HG03103 (cell line): ENCODE results near the gene SND1.

Experiments
- ATAC-seq: cut with Tn5 transposase; IDR thresholded peaks from one replicate; pipeline ENCODE4 v1.9.1; 2021; ENCODE audit warnings: low read depth; ENCODE audit not compliant: unreplicated experiment

Gene SND1

GRCh38 chr7:127718340-127718679 is 66.3 kb downstream of the SND1 start:
- ATAC-seq, result no peak

DNA sequence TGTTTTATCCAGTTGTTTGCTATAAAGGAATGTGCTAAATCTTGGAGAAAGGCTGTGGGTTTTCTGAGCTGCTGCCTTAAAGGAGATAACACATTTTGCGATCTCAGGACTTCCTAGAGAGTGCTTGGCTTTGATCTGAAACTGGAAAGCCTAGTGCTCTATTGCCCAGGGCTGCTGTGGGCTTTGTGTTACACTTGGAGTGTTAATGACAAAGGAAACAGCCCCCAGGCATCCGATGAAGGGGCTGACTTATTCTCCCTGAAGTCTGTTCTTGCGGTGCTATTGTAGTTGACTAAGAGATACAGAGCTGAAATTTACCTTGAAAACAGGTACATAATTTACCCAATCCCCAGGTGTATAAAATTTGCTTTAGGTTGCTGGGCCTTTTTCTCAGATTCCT is 74.5 kb downstream of the SND1 start:
- ATAC-seq, result no peak

GRCh38 chr7:127730658-127731276 is 78.8 kb downstream of the SND1 start:
- no peak for ATAC-seq

- ATAC-seq, result no peak
Measured at GRCh38 chr7:127731431-127732080, 79.6 kb downstream of the SND1 start.

- ATAC-seq, result no peak
Measured at GRCh38 chr7:127732306-127732705, 80.3 kb downstream of the SND1 start.

GRCh38 chr7:127733986-127734385 is 82.0 kb downstream of the SND1 start:
- no peak for ATAC-seq

GRCh38 chr7:127736511-127736910 is 84.5 kb downstream of the SND1 start:
- no peak for ATAC-seq

GRCh38 chr7:127738859-127739258 is 86.9 kb downstream of the SND1 start:
- ATAC-seq, result no peak

DNA sequence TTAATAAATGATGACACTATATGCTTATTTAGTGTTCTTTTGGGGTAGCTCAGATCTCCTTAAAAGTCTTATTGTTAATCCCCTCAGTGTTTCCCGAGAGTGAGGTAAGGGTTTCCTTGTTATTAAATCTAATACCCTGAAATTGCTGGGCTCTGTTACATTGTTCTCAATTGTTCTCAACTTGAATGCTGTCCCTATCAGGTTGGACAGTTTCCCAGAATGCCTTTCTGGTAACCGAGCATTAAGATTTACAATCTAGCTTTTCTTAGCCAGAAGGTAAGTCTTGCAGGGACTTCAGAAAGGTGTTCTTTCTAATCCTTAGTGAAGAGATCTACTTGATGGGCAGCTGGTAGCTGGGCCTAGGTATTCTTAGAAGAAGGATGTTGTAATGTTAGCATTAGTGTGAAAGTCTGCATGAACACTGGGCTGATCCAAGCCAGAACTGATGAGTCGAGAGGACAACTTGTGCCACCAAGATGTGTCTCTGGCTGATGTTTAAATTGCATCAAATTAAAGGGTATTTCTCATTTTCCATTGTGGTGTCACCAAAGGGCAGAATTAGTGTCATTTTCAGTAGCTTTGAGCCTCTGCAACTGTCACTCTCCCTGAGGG is 89.9 kb downstream of the SND1 start:
- no peak for ATAC-seq

DNA sequence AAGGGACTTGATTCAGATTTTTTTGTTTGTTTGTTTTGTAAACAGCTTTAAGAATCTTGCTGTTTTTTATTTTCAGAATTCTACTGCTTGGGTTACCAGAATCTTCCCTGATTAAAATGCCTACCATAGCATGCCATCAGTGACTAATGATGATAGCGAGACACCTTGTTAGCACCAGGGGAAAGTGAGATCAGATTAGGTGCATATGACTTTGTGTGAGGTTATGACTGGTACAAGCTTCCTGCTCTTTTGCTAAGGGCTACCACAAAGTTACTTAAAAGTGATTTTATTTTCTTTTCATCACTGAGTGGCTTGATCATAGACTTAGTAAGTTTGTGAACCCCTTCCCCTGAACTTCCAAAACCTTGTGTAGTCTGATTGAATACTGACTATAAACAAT is 93.5 kb downstream of the SND1 start:
- ATAC-seq, result no peak

- no peak for ATAC-seq
Measured at GRCh38 chr7:127751062-127751461, 99.1 kb downstream of the SND1 start.

GRCh38 chr7:127751490-127752448 is 99.8 kb downstream of the SND1 start:
- ATAC-seq, result no peak

GRCh38 chr7:127752829-127753228 is 100.8 kb downstream of the SND1 start:
- ATAC-seq, result no peak

- no peak for ATAC-seq
Measured at GRCh38 chr7:127754457-127754856, 102.5 kb downstream of the SND1 start.

DNA sequence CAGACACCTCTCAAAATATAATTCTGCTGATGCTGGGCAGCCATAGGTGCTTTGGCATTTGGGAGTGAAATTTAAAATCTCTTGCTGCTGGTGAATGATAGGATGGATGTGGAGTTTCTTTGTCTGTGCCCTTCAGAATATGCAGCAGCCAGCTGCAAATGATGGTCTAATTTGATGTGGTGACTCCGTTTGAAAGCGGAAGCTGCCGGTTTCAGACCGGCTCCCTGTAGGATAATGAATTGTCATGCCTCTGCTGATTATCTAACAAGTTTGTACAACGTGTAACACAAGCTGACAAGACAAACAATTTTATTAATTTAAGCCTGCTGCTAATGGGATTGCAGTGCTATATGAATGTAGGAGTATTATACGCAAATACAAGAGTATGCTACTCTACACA is 103.5 kb downstream of the SND1 start:
- ATAC-seq, result no peak

GRCh38 chr7:127755965-127756364 is 104.0 kb downstream of the SND1 start:
- no peak for ATAC-seq

DNA sequence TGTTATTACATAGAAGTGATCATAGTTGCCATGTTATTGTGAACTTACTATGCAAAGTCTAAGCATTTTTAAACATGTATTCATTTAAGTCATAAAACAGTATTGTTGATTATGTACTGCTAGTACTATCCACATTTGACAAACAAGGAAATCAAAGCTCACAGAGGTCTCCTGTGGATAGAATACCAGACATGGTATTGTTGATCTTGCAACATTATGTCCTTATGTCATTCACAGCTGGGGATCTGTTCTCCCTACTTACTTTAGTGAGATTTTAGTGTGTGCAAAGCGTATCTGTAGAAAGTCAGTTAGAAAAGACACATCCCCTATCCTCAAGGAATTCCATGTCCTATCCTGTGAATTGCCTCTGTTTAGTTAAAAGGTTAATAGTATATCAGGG is 106.1 kb downstream of the SND1 start:
- ATAC-seq, result no peak

- ATAC-seq, result no peak
Measured at GRCh38 chr7:127758845-127759244, 106.9 kb downstream of the SND1 start.

DNA sequence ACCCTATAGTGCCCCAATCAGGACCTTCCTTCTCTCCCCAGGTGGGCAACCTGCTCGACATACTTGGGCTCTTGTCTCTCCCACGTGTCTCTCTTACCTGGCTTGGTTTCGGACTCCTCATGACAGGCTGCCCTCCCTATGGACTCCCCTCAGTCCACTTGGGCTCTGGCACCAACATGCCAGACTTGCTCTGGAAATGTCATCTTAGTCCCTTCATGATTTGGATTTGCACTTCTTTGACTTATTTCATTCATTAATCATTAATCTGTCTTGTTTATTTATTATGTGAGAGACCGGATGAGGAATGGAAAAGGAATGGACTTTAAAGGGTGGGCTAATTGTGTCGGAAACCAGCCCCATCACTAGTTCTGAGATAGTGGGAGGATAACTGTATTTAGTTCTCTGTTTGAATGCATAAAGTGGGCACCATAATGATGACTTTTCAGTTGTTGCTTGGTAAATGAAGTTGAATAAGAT is 108.0 kb downstream of the SND1 start:
- no peak for ATAC-seq

DNA sequence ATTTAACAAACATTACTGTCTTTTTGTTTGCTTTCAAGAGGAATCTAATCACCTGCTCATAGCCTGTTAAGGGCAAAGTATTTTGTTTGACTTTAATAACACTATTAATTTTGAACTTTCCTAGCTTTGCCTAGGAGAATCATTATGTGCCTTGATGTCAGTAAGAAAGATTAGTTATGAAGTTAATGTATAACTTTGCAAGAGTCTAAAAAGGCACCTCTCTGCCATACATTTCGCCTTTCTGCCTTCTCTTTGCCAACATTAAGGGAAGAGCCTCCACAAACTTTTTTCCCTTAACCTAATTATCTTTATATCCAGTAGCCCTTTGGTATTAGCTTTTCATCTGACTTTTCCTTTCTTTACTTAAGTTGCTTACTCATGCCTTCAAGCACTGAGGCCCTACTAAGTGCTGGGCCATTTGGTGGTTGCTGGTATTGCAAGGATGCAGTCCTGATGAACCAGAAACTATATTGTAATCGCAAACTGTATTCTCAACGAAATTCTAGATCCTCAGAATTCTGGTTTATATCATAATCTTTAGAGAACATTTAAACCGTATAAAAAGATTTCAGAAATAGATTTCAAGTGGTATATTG is 108.5 kb downstream of the SND1 start:
- ATAC-seq, result no peak

GRCh38 chr7:127761196-127761595 is 109.2 kb downstream of the SND1 start:
- no peak for ATAC-seq
